ENCODE results near the gene CEBPB. TPM values are rescaled to one million over a fixed set of nuclear protein-coding genes. Genes with fewer than 3 reads are reported as not detected.
A peak's percentile ranks its signal among the peaks of the same experiment; 100 is the strongest.

The CEBPB gene
- polyA plus RNA-seq, 1 experiment = 24.6 TPM

DNA sequence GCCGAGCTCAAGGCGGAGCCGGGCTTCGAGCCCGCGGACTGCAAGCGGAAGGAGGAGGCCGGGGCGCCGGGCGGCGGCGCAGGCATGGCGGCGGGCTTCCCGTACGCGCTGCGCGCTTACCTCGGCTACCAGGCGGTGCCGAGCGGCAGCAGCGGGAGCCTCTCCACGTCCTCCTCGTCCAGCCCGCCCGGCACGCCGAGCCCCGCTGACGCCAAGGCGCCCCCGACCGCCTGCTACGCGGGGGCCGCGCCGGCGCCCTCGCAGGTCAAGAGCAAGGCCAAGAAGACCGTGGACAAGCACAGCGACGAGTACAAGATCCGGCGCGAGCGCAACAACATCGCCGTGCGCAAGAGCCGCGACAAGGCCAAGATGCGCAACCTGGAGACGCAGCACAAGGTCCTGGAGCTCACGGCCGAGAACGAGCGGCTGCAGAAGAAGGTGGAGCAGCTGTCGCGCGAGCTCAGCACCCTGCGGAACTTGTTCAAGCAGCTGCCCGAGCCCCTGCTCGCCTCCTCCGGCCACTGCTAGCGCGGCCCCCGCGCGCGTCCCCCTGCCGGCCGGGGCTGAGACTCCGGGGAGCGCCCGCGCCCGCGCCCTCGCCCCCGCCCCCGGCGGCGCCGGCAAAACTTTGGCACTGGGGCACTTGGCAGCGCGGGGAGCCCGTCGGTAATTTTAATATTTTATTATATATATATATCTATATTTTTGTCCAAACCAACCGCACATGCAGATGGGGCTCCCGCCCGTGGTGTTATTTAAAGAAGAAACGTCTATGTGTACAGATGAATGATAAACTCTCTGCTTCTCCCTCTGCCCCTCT lies 1.1 kb downstream of the CEBPB start:
- POLR2A ChIA-PET = interaction anchor here (0.6 to 1.2 kb wide), 4 partner anchors 53 to 595 kb away, joined by 3 to 7 read pairs (median 4); no protein-coding TSS in a partner anchor
- Histone ChIP-seq H3K36me3 (ENCODE audit: control insufficient read depth, insufficient read depth, low read length) (peaks cover 24% of the 10 kb centered on the region), H3K4me3 (ENCODE audit: low read depth, low read length) (peak overlapping the region; percentile 62), H3K27me3 (ENCODE audit: control insufficient read depth, insufficient read depth, low read length) (no peaks in the 10 kb centered on the region)
- TF ChIP-seq, protein P1, sequence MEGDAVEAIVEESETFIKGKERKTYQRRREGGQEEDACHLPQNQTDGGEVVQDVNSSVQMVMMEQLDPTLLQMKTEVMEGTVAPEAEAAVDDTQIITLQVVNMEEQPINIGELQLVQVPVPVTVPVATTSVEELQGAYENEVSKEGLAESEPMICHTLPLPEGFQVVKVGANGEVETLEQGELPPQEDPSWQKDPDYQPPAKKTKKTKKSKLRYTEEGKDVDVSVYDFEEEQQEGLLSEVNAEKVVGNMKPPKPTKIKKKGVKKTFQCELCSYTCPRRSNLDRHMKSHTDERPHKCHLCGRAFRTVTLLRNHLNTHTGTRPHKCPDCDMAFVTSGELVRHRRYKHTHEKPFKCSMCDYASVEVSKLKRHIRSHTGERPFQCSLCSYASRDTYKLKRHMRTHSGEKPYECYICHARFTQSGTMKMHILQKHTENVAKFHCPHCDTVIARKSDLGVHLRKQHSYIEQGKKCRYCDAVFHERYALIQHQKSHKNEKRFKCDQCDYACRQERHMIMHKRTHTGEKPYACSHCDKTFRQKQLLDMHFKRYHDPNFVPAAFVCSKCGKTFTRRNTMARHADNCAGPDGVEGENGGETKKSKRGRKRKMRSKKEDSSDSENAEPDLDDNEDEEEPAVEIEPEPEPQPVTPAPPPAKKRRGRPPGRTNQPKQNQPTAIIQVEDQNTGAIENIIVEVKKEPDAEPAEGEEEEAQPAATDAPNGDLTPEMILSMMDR (IDR thresholded peaks at IDR 0.05; ENCODE audit: insufficient read depth, low read depth, low read length) = peak; percentile 27; the same call in 1 of the 2 replicates
- DNase-seq (ENCODE audit: low read depth) = no peak
- CTCF ChIA-PET = interaction anchor here (0.6 to 8.9 kb wide), 10 partner anchors 32 to 597 kb away, joined by 3 to 195 read pairs (median 3); no protein-coding TSS in a partner anchor

DNA sequence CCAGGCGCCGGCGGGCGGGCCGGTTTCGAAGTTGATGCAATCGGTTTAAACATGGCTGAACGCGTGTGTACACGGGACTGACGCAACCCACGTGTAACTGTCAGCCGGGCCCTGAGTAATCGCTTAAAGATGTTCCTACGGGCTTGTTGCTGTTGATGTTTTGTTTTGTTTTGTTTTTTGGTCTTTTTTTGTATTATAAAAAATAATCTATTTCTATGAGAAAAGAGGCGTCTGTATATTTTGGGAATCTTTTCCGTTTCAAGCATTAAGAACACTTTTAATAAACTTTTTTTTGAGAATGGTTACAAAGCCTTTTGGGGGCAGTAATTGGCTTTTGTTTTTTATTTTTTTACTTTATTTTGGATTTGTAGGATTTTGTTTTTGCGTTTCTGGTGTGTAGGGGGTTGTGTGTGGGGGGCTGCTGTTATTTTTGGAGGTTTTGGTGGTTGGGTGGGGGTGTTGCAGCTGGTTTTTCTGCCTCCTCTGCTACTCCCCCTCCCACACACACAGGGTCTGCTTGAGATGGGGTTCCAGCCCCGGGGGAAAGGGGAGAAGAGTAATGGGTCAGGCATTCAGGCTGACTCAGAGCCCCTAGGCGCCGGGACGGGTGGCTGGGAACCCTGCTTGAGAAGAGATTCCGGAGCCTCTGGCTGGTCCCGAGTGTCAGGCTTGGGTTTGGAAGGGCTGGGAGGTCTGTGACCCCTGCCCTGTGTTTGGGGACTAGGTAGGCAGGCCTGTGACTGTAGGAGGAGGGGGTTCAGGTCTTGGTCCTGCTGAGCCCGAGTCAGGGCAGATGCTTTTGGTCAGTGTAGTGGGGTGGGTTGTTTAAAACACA lies 2.0 kb downstream of the CEBPB start:
- H3K4me3 ChIP-seq (ENCODE audit: low read depth, low read length) = peak overlapping the region; percentile 62
- POLR2A ChIA-PET = no interaction called here
- peaks cover 24% of the 10 kb centered on the region for H3K36me3 ChIP-seq (ENCODE audit: control insufficient read depth, insufficient read depth, low read length)
- CTCF ChIA-PET = interaction anchor here (0.6 to 8.9 kb wide), 5 partner anchors 32 to 272 kb away, joined by 3 to 195 read pairs (median 4); no protein-coding TSS in a partner anchor
- TF ChIP-seq, protein P1 (IDR thresholded peaks at IDR 0.05; ENCODE audit: insufficient read depth, low read depth, low read length) = no peak
- no peaks in the 10 kb centered on the region for H3K27me3 ChIP-seq (ENCODE audit: control insufficient read depth, insufficient read depth, low read length)
- no peak for DNase-seq (ENCODE audit: low read depth)

DNA sequence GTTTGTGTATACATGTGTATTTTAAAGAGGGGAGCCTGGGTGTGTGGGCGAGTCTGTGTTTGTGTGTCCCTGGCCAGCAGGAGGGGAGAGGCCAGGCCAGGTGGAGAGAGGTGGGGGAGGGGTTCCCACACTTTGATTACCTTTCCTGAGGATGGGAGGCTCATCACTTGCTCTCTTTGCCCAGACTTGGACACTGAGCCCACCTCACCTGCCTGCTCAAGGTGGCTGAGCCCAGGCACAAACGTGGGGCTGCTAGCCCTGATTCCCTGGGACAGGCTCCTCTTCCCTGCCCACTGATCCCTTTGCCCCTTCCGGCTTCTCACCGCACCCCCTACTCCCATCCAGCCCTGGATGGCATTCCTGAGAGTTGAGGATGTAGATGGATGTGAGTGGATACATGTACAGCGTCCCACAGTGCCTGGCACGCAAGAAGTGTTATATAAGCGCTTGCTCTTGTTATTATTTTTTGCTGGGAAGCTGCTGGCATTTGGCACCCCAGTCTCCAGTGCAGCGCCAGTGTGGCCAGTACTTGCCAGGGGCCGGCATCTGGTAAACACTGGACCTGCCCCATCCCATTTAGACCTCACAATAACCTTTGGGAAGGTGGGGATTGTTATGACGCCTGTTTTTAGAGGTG lies 2.7 kb downstream of the CEBPB start:
- POLR2A ChIA-PET = no interaction called here
- Histone ChIP-seq H3K36me3 (ENCODE audit: control insufficient read depth, insufficient read depth, low read length) (peaks cover 24% of the 10 kb centered on the region), H3K27me3 (ENCODE audit: control insufficient read depth, insufficient read depth, low read length) (no peaks in the 10 kb centered on the region), H3K4me3 (ENCODE audit: low read depth, low read length) (peak overlapping the region; percentile 62)
- CTCF ChIA-PET = interaction anchor here (0.6 to 1.4 kb wide), 2 partner anchors 31 to 247 kb away, joined by 3 read pairs; no protein-coding TSS in a partner anchor
- DNase-seq (ENCODE audit: low read depth) = no peak
- TF ChIP-seq, protein P1 (IDR thresholded peaks at IDR 0.05; ENCODE audit: insufficient read depth, low read depth, low read length) = no peak

DNA sequence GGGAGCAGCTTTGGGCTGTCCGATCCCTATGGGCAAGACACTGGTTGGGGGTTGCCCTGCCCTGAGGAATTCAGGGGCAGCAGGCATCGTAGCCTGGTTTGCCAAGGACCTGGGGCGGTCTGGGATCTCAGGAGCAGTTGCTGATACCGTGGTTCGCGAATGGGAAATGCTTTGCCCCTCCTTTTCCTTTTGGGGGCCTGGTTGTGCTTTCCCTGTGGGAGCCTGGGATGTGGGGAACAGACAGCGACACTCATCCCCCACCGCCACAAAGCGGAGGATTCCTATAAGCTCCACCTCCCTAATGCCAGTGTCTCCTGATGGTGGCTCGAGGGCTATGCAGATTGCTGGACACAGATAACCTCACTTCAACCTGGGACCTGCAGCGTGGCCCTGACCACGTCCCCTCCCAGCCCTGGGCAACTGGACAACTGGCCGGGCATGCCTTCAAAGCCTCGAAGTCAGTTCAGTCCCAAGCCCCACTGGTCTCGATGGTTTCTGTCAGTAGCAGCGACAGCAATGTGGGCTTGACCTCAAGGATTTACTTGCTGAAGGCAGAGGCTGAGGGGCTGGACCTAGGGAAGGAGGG lies 3.3 kb downstream of the CEBPB start:
- POLR2A ChIA-PET = no interaction called here
- Histone ChIP-seq H3K36me3 (ENCODE audit: control insufficient read depth, insufficient read depth, low read length) (peaks cover 24% of the 10 kb centered on the region), H3K27me3 (ENCODE audit: control insufficient read depth, insufficient read depth, low read length) (no peaks in the 10 kb centered on the region), H3K4me3 (ENCODE audit: low read depth, low read length) (peak overlapping the region; percentile 62)
- no peak for DNase-seq (ENCODE audit: low read depth)
- CTCF ChIA-PET = interaction anchor here (0.6 to 1.4 kb wide), 2 partner anchors 31 to 246 kb away, joined by 3 read pairs; no protein-coding TSS in a partner anchor
- TF ChIP-seq, protein P1 (IDR thresholded peaks at IDR 0.05; ENCODE audit: insufficient read depth, low read depth, low read length) = no peak

Measured in BJ (cell line).